Activated CD4-positive, alpha-beta T cell treated with anti-CD3 and anti-CD28 coated beads for 36 hours (primary cell): ENCODE data around the gene CFB. TPM values are rescaled to one million over a fixed set of nuclear protein-coding genes. Genes with fewer than 3 reads are reported as not detected.
"Not testable (repeated sequence)": the region's sequence is repeated elsewhere in the genome, so short reads cannot be mapped to it uniquely, and the experiment has no call there.

Source experiments
- ATAC-seq: fragments of 200-7000 bp; cut with Tn5 transposase; one replicate; pipeline ENCODE4 v1.10.0; 2021; ENCODE audit warnings: mild to moderate bottlenecking, moderate library complexity
- CTCF ChIA-PET: fragments of 350-600 bp; sonication (Branson Sonifier 250); formaldehyde crosslinking; loops from one replicate; lab custom pipeline; 2021; ENCODE audit warnings: antibody characterized with exemption; lab: Charles Lee
- POLR2A ChIA-PET: fragments of 350-600 bp; sonication (Branson Sonifier 250); formaldehyde crosslinking; loops from one replicate; lab custom pipeline; 2021; ENCODE audit warnings: antibody characterized with exemption, inconsistent platforms; lab: Charles Lee
- DNase-seq: peaks from one replicate; pipeline ENCODE4 v3.0.0-alpha.2; 2020
- H3K27ac Mint-ChIP-seq: one replicate; pipeline ENCODE4 v1.8.0; 2021; ENCODE audit warnings: mixed read lengths
- H3K27me3 Mint-ChIP-seq: one replicate; pipeline ENCODE4 v1.8.0; 2021; ENCODE audit warnings: mixed read lengths
- H3K36me3 Mint-ChIP-seq: one replicate; pipeline ENCODE4 v1.8.0; 2021; ENCODE audit warnings: low read depth, mixed read lengths
- H3K4me1 Mint-ChIP-seq: one replicate; pipeline ENCODE4 v1.8.0; 2021; ENCODE audit warnings: mixed read lengths
- H3K4me3 Mint-ChIP-seq: one replicate; pipeline ENCODE4 v1.8.0; 2021; ENCODE audit warnings: mild to moderate bottlenecking, moderate library complexity, mixed read lengths
- H3K9me3 Mint-ChIP-seq: one replicate; pipeline ENCODE4 v1.8.0; 2021; ENCODE audit warnings: low read depth, mixed read lengths
- intact Hi-C, 2 experiments: fragments of 100-400 bp; cut with DNase I in 1 of 2; cut with micrococcal nuclease in 1 of 2; formaldehyde crosslinking; loops; one replicate each; pipeline versions ENCODE4 v1.14.2 to v1.15.1; 2022 to 2024; cut with DNase I, micrococcal nuclease
- total RNA-seq, 2 experiments: library from RNA; stranded (reverse); gene quantifications; one replicate each; pipeline ENCODE4 v1.2.3, GENCODE V29; 2021

The CFB gene
- total RNA-seq, 2 experiments from 2014 or later: 0.69 to 0.96 TPM

GRCh38 chr6:31971279-31971992 lies 25.5 kb downstream of the CFB start:
- Mint-ChIP-seq H3K27ac (peak overlapping the region; percentile 99), H3K27me3 (no peaks in the 10 kb centered on the region), H3K4me3 (peak overlapping the region; percentile 96), H3K4me1 (peaks cover 43% of the 10 kb centered on the region), H3K9me3 (no peaks in the 10 kb centered on the region), H3K36me3 (peaks cover 37% of the 10 kb centered on the region)
- CTCF ChIA-PET: interaction anchor here (0.7 to 1.5 kb wide), 4 partner anchors 10 to 19 kb away, joined by 4 to 6 read pairs (median 4); partner anchors contain the start of genes NELFE and SKIC2
- ATAC-seq (no peak), DNase-seq (peak; percentile 20)
- POLR2A ChIA-PET: interaction anchor here (1.0 to 1.8 kb wide), 3 partner anchors 13 to 307 kb away, joined by 4 to 16 read pairs (median 8); partner anchors contain the start of genes GPANK1, NELFE and SKIC2
- intact Hi-C loops: loop anchor here (10.0 kb wide), 4 partner anchors 223 to 1303 kb away; partner anchors contain the start of genes B3GALT4 (in 1 of the 2), GPSM3 (in 1 of the 2), HSD17B8 (in 1 of the 2) and PBX2 (in 1 of the 2)

- ATAC-seq (peak; percentile 96), DNase-seq (peak; percentile 99)
- no peaks in the 10 kb centered on the region for H3K27me3 Mint-ChIP-seq
- peak within 1 kb of the TSS; percentile 96 for H3K4me3 Mint-ChIP-seq
- H3K9me3 Mint-ChIP-seq: no peaks in the 10 kb centered on the region
- intact Hi-C loops: loop anchor here (1.0 to 10.0 kb wide), 12 partner anchors 13 to 1303 kb away; partner anchors contain the start of genes SKIC2 (in 2 of the 2), ABHD16A (in 1 of the 2), B3GALT4 (in 1 of the 2) and EHMT2 (in 1 of the 2)
- POLR2A ChIA-PET: interaction anchor here (0.9 to 1.8 kb wide), 4 partner anchors 14 to 430 kb away, joined by 3 to 16 read pairs (median 6); partner anchors contain the start of genes DDX39B, GPANK1, NELFE and SKIC2
- peak within 1 kb of the TSS; percentile 99 for H3K27ac Mint-ChIP-seq
- H3K4me1 Mint-ChIP-seq: peaks cover 43% of the 10 kb centered on the region
- peaks cover 38% of the 10 kb centered on the region for H3K36me3 Mint-ChIP-seq
- CTCF ChIA-PET: interaction anchor here (0.6 to 1.1 kb wide), 5 partner anchors 11 to 223 kb away, joined by 3 to 6 read pairs (median 4); partner anchors contain the start of genes NELFE and SKIC2
Measured at GRCh38 chr6:31971993-31972708, 26.3 kb downstream of the CFB start, which contains the start of gene DXO. DXO (minus strand) TSS chr6:31972138; CDS start chr6:31971675, 463 bp downstream.

- H3K4me1 Mint-ChIP-seq: peaks cover 43% of the 10 kb centered on the region
- DNase-seq (peak; percentile 57), ATAC-seq (no peak)
- H3K36me3 Mint-ChIP-seq: peaks cover 33% of the 10 kb centered on the region
- ChIA-PET CTCF (interaction anchor here (0.6 to 1.7 kb wide), 3 partner anchors 21 to 223 kb away, joined by 3 to 8 read pairs (median 3); no protein-coding TSS in a partner anchor), POLR2A (interaction anchor here (0.7 to 1.8 kb wide), 3 partner anchors 14 to 431 kb away, joined by 3 to 16 read pairs (median 5); partner anchors contain the start of genes DDX39B, NELFE and SKIC2)
- intact Hi-C loops: loop anchor here (1.0 to 10.0 kb wide), 12 partner anchors 14 to 1302 kb away; partner anchors contain the start of genes SKIC2 (in 2 of the 2), ABHD16A (in 1 of the 2), B3GALT4 (in 1 of the 2) and EHMT2 (in 1 of the 2)
- no peaks in the 10 kb centered on the region for H3K9me3 Mint-ChIP-seq
- peak overlapping the region; percentile 99 for H3K27ac Mint-ChIP-seq
- H3K27me3 Mint-ChIP-seq: no peaks in the 10 kb centered on the region
- peak overlapping the region; percentile 96 for H3K4me3 Mint-ChIP-seq
Measured at GRCh38 chr6:31972709-31973350, 26.9 kb downstream of the CFB start.

GRCh38 chr6:31976065-31976464 lies 30.2 kb downstream of the CFB start:
- peaks cover 36% of the 10 kb centered on the region for H3K4me1 Mint-ChIP-seq
- POLR2A ChIA-PET, CTCF ChIA-PET, H3K4me3 Mint-ChIP-seq, ATAC-seq, H3K27me3 Mint-ChIP-seq, H3K9me3 Mint-ChIP-seq, DNase-seq, H3K27ac Mint-ChIP-seq: not testable (repeated sequence)
- intact Hi-C loops: loop anchor here (10.0 kb wide), 4 partner anchors 219 to 1299 kb away; partner anchors contain the start of genes B3GALT4 (in 1 of the 2), GPSM3 (in 1 of the 2), HSD17B8 (in 1 of the 2) and PBX2 (in 1 of the 2)
- peaks cover 18% of the 10 kb centered on the region for H3K36me3 Mint-ChIP-seq

GRCh38 chr6:31977816-31978431 lies 32.0 kb downstream of the CFB start:
- no peak overlapping the region for H3K4me3 Mint-ChIP-seq
- POLR2A ChIA-PET: no interaction called here
- H3K9me3 Mint-ChIP-seq: no peaks in the 10 kb centered on the region
- CTCF ChIA-PET: interaction anchor here (2.5 kb wide), 1 partner anchor 26 kb away, joined by 5 read pairs; no protein-coding TSS in a partner anchor
- H3K36me3 Mint-ChIP-seq: peaks cover 10% of the 10 kb centered on the region
- intact Hi-C loops: loop anchor here (10.0 kb wide), 4 partner anchors 217 to 1297 kb away; partner anchors contain the start of genes B3GALT4 (in 1 of the 2), GPSM3 (in 1 of the 2), HSD17B8 (in 1 of the 2) and PBX2 (in 1 of the 2)
- no peak for DNase-seq
- no peaks in the 10 kb centered on the region for H3K27me3 Mint-ChIP-seq
- ATAC-seq: no peak
- no peak overlapping the region for H3K27ac Mint-ChIP-seq
- H3K4me1 Mint-ChIP-seq: peaks cover 24% of the 10 kb centered on the region

GRCh38 chr6:31978831-31979230 lies 32.9 kb downstream of the CFB start:
- Mint-ChIP-seq H3K36me3 (peaks cover 8% of the 10 kb centered on the region), H3K4me3 (no peak overlapping the region), H3K9me3 (no peaks in the 10 kb centered on the region), H3K27me3 (no peaks in the 10 kb centered on the region), H3K4me1 (peaks cover 15% of the 10 kb centered on the region), H3K27ac (peak overlapping the region; percentile 78)
- POLR2A ChIA-PET: no interaction called here
- CTCF ChIA-PET: interaction anchor here (0.6 to 2.5 kb wide), 2 partner anchors 27 to 56 kb away, joined by 3 to 5 read pairs; no protein-coding TSS in a partner anchor
- ATAC-seq (no peak), DNase-seq (no peak)
- intact Hi-C loops: loop anchor here (10.0 kb wide), 4 partner anchors 216 to 1296 kb away; partner anchors contain the start of genes B3GALT4 (in 1 of the 2), GPSM3 (in 1 of the 2), HSD17B8 (in 1 of the 2) and PBX2 (in 1 of the 2)

- ChIA-PET CTCF (interaction anchor here (2.5 kb wide), 1 partner anchor 27 kb away, joined by 5 read pairs; no protein-coding TSS in a partner anchor), POLR2A (no interaction called here)
- Mint-ChIP-seq H3K27me3 (no peaks in the 10 kb centered on the region), H3K36me3 (peaks cover 8% of the 10 kb centered on the region), H3K4me1 (peaks cover 10% of the 10 kb centered on the region), H3K9me3 (no peaks in the 10 kb centered on the region), H3K4me3 (no peak overlapping the region), H3K27ac (peak overlapping the region; percentile 65)
- intact Hi-C loops: loop anchor here (10.0 kb wide), 4 partner anchors 215 to 1295 kb away; partner anchors contain the start of genes B3GALT4 (in 1 of the 2), GPSM3 (in 1 of the 2), HSD17B8 (in 1 of the 2) and PBX2 (in 1 of the 2)
- no peak for ATAC-seq
- DNase-seq: no peak
Measured at GRCh38 chr6:31979238-31979898, 33.5 kb downstream of the CFB start.

- H3K4me3 Mint-ChIP-seq, H3K4me1 Mint-ChIP-seq, H3K9me3 Mint-ChIP-seq, H3K36me3 Mint-ChIP-seq, ATAC-seq, POLR2A ChIA-PET, DNase-seq, intact Hi-C loops, H3K27ac Mint-ChIP-seq, H3K27me3 Mint-ChIP-seq: not testable (repeated sequence)
- CTCF ChIA-PET: interaction anchor here (2.5 kb wide), 1 partner anchor 28 kb away, joined by 5 read pairs; no protein-coding TSS in a partner anchor
Measured at GRCh38 chr6:31980195-31980876, 34.4 kb downstream of the CFB start.

- POLR2A ChIA-PET, CTCF ChIA-PET, H3K4me3 Mint-ChIP-seq, ATAC-seq, H3K36me3 Mint-ChIP-seq, DNase-seq, H3K27me3 Mint-ChIP-seq, H3K27ac Mint-ChIP-seq, H3K4me1 Mint-ChIP-seq, intact Hi-C loops, H3K9me3 Mint-ChIP-seq: not testable (repeated sequence)
Measured at GRCh38 chr6:31980998-31981397, 35.1 kb downstream of the CFB start.
